ENCODE measurements around the gene KCNN2. TPM values are rescaled to one million over a fixed set of nuclear protein-coding genes. Genes with fewer than 3 reads are reported as not detected.

KCNN2 gene
- total and polyA plus RNA-seq, 2 donors (not counting 1 experiment from before 2014, with no cell fraction given) = 0.08 to 0.50 TPM

- no peaks in the 10 kb centered on the region for H3K79me2 ChIP-seq (ENCODE audit: control insufficient read depth, insufficient read depth, low read length)
- TF ChIP-seq, protein P1, sequence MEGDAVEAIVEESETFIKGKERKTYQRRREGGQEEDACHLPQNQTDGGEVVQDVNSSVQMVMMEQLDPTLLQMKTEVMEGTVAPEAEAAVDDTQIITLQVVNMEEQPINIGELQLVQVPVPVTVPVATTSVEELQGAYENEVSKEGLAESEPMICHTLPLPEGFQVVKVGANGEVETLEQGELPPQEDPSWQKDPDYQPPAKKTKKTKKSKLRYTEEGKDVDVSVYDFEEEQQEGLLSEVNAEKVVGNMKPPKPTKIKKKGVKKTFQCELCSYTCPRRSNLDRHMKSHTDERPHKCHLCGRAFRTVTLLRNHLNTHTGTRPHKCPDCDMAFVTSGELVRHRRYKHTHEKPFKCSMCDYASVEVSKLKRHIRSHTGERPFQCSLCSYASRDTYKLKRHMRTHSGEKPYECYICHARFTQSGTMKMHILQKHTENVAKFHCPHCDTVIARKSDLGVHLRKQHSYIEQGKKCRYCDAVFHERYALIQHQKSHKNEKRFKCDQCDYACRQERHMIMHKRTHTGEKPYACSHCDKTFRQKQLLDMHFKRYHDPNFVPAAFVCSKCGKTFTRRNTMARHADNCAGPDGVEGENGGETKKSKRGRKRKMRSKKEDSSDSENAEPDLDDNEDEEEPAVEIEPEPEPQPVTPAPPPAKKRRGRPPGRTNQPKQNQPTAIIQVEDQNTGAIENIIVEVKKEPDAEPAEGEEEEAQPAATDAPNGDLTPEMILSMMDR (conservative IDR thresholded peaks at IDR 0.05 in 1 of 2, IDR thresholded peaks at IDR 0.05 in 1 of 2; ENCODE audit: low read depth in 1 of 2, low read length in 2 of 2) = no peak
- no peak for TF ChIP-seq EZH2 (IDR thresholded peaks at IDR 0.05; ENCODE audit: low read length, missing control alignments)
- H3K4me1 ChIP-seq (ENCODE audit: control insufficient read depth, extremely low read depth, insufficient read depth, low read length) = no peaks in the 10 kb centered on the region
- no peaks in the 10 kb centered on the region for H3K36me3 ChIP-seq (ENCODE audit: control insufficient read depth, insufficient read depth, low read length)
- no peaks in the 10 kb centered on the region for H3K27me3 ChIP-seq (ENCODE audit: control insufficient read depth, insufficient read depth, low read length)
- no peaks in the 10 kb centered on the region for H3K9me3 ChIP-seq (ENCODE audit: control insufficient read depth, insufficient read depth, low read depth, low read length)
- no peak overlapping the region for H2AFZ ChIP-seq (ENCODE audit: low read length)
- DNase-seq (ENCODE audit: low read depth in 2 of 2) = no peak
- H3K4me3 ChIP-seq (replicated peaks in 1 of 4; ENCODE audit: control extremely low read depth in 1 of 4, insufficient read depth in 1 of 4, low read depth in 3 of 4, low read length in 4 of 4) = no peak overlapping the region
- no peaks in the 10 kb centered on the region for H4K20me1 ChIP-seq (ENCODE audit: control insufficient read depth, extremely low read depth, insufficient read depth, low read length)
- no peak overlapping the region for H3K27ac ChIP-seq (ENCODE audit: insufficient read depth, low read length)
- no peak overlapping the region for H3K4me2 ChIP-seq (ENCODE audit: extremely low read depth, insufficient read depth, low read length)
- no peak overlapping the region for H3K9ac ChIP-seq (ENCODE audit: insufficient read depth, low read length)
These were observed 138.9 kb downstream of the KCNN2 start for GRCh38 chr5:114500756-114501155.

- Histone ChIP-seq H3K27me3 (ENCODE audit: control insufficient read depth, insufficient read depth, low read length) (no peaks in the 10 kb centered on the region), H3K4me3 (replicated peaks in 1 of 4; ENCODE audit: control extremely low read depth in 1 of 4, insufficient read depth in 1 of 4, low read depth in 3 of 4, low read length in 4 of 4) (no peak overlapping the region), H3K9ac (ENCODE audit: insufficient read depth, low read length) (no peak overlapping the region), H3K27ac (ENCODE audit: insufficient read depth, low read length) (no peak overlapping the region), H4K20me1 (ENCODE audit: control insufficient read depth, extremely low read depth, insufficient read depth, low read length) (no peaks in the 10 kb centered on the region), H3K79me2 (ENCODE audit: control insufficient read depth, insufficient read depth, low read length) (no peaks in the 10 kb centered on the region), H3K36me3 (ENCODE audit: control insufficient read depth, insufficient read depth, low read length) (no peaks in the 10 kb centered on the region), H3K4me1 (ENCODE audit: control insufficient read depth, extremely low read depth, insufficient read depth, low read length) (no peaks in the 10 kb centered on the region), H3K4me2 (ENCODE audit: extremely low read depth, insufficient read depth, low read length) (no peak overlapping the region), H2AFZ (ENCODE audit: low read length) (no peak overlapping the region), H3K9me3 (ENCODE audit: control insufficient read depth, insufficient read depth, low read depth, low read length) (no peaks in the 10 kb centered on the region)
- TF ChIP-seq, protein P1 (conservative IDR thresholded peaks at IDR 0.05 in 1 of 2, IDR thresholded peaks at IDR 0.05 in 1 of 2; ENCODE audit: low read depth in 1 of 2, low read length in 2 of 2) = no peak
- TF ChIP-seq EZH2 (IDR thresholded peaks at IDR 0.05; ENCODE audit: low read length, missing control alignments) = no peak
- no peak for DNase-seq (ENCODE audit: low read depth in 2 of 2)
These were observed 142.7 kb downstream of the KCNN2 start for GRCh38 chr5:114504560-114504959.

DNA sequence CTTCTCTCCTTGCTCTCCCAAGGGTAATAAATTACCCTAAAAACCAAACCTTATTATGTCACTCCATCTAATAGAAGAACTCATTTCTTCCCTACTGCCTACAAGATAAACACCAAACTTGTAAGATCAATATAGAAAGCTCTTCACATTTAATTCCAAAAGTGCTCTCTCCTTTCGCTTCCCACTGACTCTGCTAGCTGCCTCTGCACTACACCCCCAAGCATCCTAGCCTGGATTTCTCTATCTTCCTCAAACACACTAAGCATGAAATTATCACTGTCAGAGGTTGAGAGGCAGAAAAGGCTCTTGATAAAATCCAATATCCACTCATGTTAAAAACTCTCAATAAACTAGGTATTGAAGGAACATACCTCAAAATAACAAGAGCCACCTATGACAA lies 162.4 kb downstream of the KCNN2 start:
- TF ChIP-seq, protein P1 (conservative IDR thresholded peaks at IDR 0.05 in 1 of 2, IDR thresholded peaks at IDR 0.05 in 1 of 2; ENCODE audit: low read depth in 1 of 2, low read length in 2 of 2) = no peak
- TF ChIP-seq EZH2 (IDR thresholded peaks at IDR 0.05; ENCODE audit: low read length, missing control alignments) = no peak
- Histone ChIP-seq H2AFZ (ENCODE audit: low read length) (no peak overlapping the region), H3K4me2 (ENCODE audit: extremely low read depth, insufficient read depth, low read length) (no peak overlapping the region), H3K4me3 (replicated peaks in 1 of 4; ENCODE audit: control extremely low read depth in 1 of 4, insufficient read depth in 1 of 4, low read depth in 3 of 4, low read length in 4 of 4) (no peak overlapping the region), H3K36me3 (ENCODE audit: control insufficient read depth, insufficient read depth, low read length) (no peaks in the 10 kb centered on the region), H3K27me3 (ENCODE audit: control insufficient read depth, insufficient read depth, low read length) (no peaks in the 10 kb centered on the region), H3K79me2 (ENCODE audit: control insufficient read depth, insufficient read depth, low read length) (no peaks in the 10 kb centered on the region), H3K9ac (ENCODE audit: insufficient read depth, low read length) (no peak overlapping the region), H3K9me3 (ENCODE audit: control insufficient read depth, insufficient read depth, low read depth, low read length) (no peaks in the 10 kb centered on the region), H3K4me1 (ENCODE audit: control insufficient read depth, extremely low read depth, insufficient read depth, low read length) (no peaks in the 10 kb centered on the region), H4K20me1 (ENCODE audit: control insufficient read depth, extremely low read depth, insufficient read depth, low read length) (no peaks in the 10 kb centered on the region), H3K27ac (ENCODE audit: insufficient read depth, low read length) (no peak overlapping the region)
- no peak for DNase-seq (ENCODE audit: low read depth in 2 of 2)

All from fibroblast of lung (primary cell).